HEK293 (cell line): ENCODE data around the gene MDM4.
"Not testable (repeated sequence)": the region's sequence is repeated elsewhere in the genome, so short reads cannot be mapped to it uniquely, and the experiment has no call there.

Source experiments
- PRDM1 ChIP-seq: fragments of 450-650 bp; formaldehyde crosslinking; IDR thresholded peaks from 2 replicates; pipeline ENCODE4; 2016; ENCODE audit warnings: missing biosample characterization, missing genetic modification characterization
- YY1 ChIP-seq: fragments of 450-650 bp; formaldehyde crosslinking; IDR thresholded peaks from 2 replicates; pipeline ENCODE4 v1.5.1; 2018; ENCODE audit warnings: missing biosample characterization, missing genetic modification characterization
- ZEB2 ChIP-seq: fragments of 450-650 bp; formaldehyde crosslinking; IDR thresholded peaks from 2 replicates; pipeline ENCODE4 v1.5.1; 2016; ENCODE audit warnings: missing biosample characterization, missing genetic modification characterization
- ZNF175 ChIP-seq: fragments of 450-650 bp; formaldehyde crosslinking; IDR thresholded peaks from 2 replicates; pipeline ENCODE4 v1.5.1; 2016; ENCODE audit warnings: missing biosample characterization, missing genetic modification characterization
- ZNF510 ChIP-seq: fragments of 450-650 bp; formaldehyde crosslinking; IDR thresholded peaks from 2 replicates; pipeline ENCODE4 v1.5.1; 2018; ENCODE audit warnings: mild to moderate bottlenecking, missing genetic modification characterization, missing biosample characterization; ENCODE audit not compliant: insufficient replicate concordance
- ZNF561 ChIP-seq: fragments of 450-650 bp; IDR thresholded peaks from 2 replicates; pipeline ENCODE4 v1.5.1; 2018; ENCODE audit warnings: missing biosample characterization, missing genetic modification characterization, borderline replicate concordance
- TF ChIP-seq, protein P1 (sequence below): fragments of 450-650 bp; formaldehyde crosslinking; IDR thresholded peaks from 2 replicates; pipeline ENCODE4 v1.5.1; 2016; ENCODE audit warnings: missing biosample characterization, missing genetic modification characterization
- TF ChIP-seq, protein P2 (sequence below): fragments of 450-650 bp; formaldehyde crosslinking; IDR thresholded peaks from 2 replicates; pipeline ENCODE4 v1.5.1; 2016; ENCODE audit warnings: missing biosample characterization, missing genetic modification characterization
- TF ChIP-seq, protein P3 (sequence below): sonication (generic); formaldehyde crosslinking; IDR thresholded peaks from 2 replicates; pipeline ENCODE4 v1.8.1; 2022; ENCODE audit warnings: mild to moderate bottlenecking, moderate library complexity, missing genetic modification reagents

DNA sequence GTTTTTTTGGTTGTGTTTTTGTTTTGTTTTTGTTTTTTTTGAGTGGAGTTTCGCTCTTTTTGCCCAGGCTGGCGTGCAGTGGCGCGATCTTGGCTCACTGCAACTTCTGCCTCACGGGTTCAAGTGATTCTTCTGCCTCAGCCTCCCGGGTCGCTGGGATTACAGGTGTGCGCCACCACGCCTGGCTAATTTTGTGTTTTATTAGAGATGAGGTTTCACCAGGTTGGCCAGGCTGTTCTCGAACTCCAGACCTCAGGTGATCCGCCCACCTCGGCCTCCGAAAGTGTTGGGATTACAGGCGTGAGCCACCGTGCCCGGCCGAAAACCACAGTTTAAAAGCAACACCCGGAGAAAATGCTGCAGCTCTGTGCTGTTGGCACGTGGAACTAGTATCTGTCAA, 1.2 kb downstream of the MDM4 start:
- not testable (repeated sequence) for TF ChIP-seq ZEB2 (tag by site-specific recombination); ZNF175; ZNF510 (tag by site-specific recombination); YY1; ZNF561 (tag by site-specific recombination); PRDM1 (tag by site-specific recombination)
- TF ChIP-seq, protein P1, sequence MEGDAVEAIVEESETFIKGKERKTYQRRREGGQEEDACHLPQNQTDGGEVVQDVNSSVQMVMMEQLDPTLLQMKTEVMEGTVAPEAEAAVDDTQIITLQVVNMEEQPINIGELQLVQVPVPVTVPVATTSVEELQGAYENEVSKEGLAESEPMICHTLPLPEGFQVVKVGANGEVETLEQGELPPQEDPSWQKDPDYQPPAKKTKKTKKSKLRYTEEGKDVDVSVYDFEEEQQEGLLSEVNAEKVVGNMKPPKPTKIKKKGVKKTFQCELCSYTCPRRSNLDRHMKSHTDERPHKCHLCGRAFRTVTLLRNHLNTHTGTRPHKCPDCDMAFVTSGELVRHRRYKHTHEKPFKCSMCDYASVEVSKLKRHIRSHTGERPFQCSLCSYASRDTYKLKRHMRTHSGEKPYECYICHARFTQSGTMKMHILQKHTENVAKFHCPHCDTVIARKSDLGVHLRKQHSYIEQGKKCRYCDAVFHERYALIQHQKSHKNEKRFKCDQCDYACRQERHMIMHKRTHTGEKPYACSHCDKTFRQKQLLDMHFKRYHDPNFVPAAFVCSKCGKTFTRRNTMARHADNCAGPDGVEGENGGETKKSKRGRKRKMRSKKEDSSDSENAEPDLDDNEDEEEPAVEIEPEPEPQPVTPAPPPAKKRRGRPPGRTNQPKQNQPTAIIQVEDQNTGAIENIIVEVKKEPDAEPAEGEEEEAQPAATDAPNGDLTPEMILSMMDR (tag by site-specific recombination), result not testable (repeated sequence)
- TF ChIP-seq, protein P2, sequence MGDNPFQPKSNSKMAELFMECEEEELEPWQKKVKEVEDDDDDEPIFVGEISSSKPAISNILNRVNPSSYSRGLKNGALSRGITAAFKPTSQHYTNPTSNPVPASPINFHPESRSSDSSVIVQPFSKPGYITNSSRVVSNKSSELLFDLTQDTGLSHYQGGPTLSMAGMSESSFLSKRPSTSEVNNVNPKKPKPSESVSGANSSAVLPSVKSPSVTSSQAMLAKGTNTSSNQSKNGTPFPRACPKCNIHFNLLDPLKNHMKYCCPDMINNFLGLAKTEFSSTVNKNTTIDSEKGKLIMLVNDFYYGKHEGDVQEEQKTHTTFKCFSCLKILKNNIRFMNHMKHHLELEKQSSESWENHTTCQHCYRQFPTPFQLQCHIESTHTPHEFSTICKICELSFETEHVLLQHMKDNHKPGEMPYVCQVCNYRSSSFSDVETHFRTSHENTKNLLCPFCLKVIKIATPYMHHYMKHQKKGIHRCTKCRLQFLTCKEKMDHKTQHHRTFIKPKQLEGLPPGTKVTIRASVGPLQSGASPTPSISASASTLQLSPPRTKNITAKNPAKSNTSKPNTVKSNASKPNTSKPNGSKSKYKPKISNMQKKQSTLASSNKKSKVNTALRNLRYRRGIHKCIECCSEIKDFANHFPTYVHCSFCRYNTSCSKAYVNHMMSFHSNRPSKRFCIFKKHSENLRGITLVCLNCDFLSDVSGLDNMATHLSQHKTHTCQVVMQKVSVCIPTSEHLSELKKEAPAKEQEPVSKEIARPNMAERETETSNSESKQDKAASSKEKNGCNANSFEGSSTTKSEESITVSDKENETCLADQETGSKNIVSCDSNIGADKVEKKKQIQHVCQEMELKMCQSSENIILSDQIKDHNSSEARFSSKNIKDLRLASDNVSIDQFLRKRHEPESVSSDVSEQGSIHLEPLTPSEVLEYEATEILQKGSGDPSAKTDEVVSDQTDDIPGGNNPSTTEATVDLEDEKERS, result not testable (repeated sequence)
- TF ChIP-seq, protein P3, sequence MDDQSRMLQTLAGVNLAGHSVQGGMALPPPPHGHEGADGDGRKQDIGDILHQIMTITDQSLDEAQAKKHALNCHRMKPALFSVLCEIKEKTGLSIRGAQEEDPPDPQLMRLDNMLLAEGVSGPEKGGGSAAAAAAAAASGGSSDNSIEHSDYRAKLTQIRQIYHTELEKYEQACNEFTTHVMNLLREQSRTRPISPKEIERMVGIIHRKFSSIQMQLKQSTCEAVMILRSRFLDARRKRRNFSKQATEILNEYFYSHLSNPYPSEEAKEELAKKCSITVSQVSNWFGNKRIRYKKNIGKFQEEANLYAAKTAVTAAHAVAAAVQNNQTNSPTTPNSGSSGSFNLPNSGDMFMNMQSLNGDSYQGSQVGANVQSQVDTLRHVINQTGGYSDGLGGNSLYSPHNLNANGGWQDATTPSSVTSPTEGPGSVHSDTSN (CRISPR knock-in tag), result not testable (repeated sequence)
